Breast epithelium (tissue), 4 donors: ENCODE measurements around the gene PTPN1. TPM values are rescaled to one million over a fixed set of nuclear protein-coding genes. Genes with fewer than 3 reads are reported as not detected.

Source experiments
- DNase-seq, 2 donors: peaks; one replicate each; pipeline ENCODE4 v3.0.0-alpha.2; 2019; ENCODE audit warnings: low spot score in 2 of 2
- H3K27ac ChIP-seq, 2 donors: fragments of 200-600 bp; sonication (generic) in 1 of 2; one replicate each; pipeline ENCODE4 v1.5.1; 2016 to 2019; ENCODE audit warnings: mild to moderate bottlenecking in 1 of 2
- H3K27me3 ChIP-seq, 2 donors: fragments of 200-600 bp; sonication (generic) in 1 of 2; one replicate each; pipeline versions ENCODE4 v1.5.1 to v1.6.0; 2017 to 2019; ENCODE audit warnings: control low read depth in 1 of 2, mild to moderate bottlenecking in 1 of 2
- H3K36me3 ChIP-seq: fragments of 200-600 bp; one replicate; pipeline ENCODE4 v1.5.1; 2019
- H3K4me1 ChIP-seq, 2 donors: fragments of 200-600 bp; sonication (generic); one replicate each; pipeline ENCODE4 v1.5.1; 2016 to 2019; ENCODE audit warnings: control low read depth in 1 of 2
- H3K4me3 ChIP-seq, 3 donors: fragments of 200-600 bp; sonication (generic); 1 replicate in 2 of 3; 2 replicates in 1 of 3; pipeline ENCODE4 v1.5.1; 2016 to 2019; ENCODE audit warnings: mild to moderate bottlenecking in 3 of 3, moderate library complexity in 2 of 3
- H3K9me3 ChIP-seq, 2 donors: fragments of 200-600 bp; sonication (generic) in 1 of 2; one replicate each; pipeline ENCODE4 v1.5.1; 2016 to 2019; ENCODE audit warnings: control low read depth in 1 of 2
- POLR2A ChIP-seq: fragments of 450-650 bp; IDR thresholded peaks from one replicate; pipeline ENCODE4 v1.6.1; 2016; ENCODE audit warnings: antibody characterized with exemption, mild to moderate bottlenecking, moderate library complexity
- POLR2AphosphoS5 ChIP-seq, 3 donors: sonication (generic); formaldehyde crosslinking; IDR thresholded peaks; one replicate each; pipeline ENCODE4 v1.6.1; 2017; ENCODE audit warnings: antibody characterized with exemption in 3 of 3
- intact Hi-C: fragments of 100-400 bp; cut with DNase I; formaldehyde crosslinking; loops from one replicate; pipeline ENCODE4 v1.15.1; 2023; ENCODE audit warnings: low total_unique reads
- total RNA-seq, 3 donors: library from RNA; depleted of rRNA; stranded (reverse); fragments of >200 nt; gene quantifications; one replicate each; pipeline ENCODE4 v1.1.0, GENCODE V29; 2016
- TF ChIP-seq, protein P1 (sequence below), 3 donors: fragments of 450-650 bp; IDR thresholded peaks; one replicate each; pipeline ENCODE4 v1.5.1; 2016 to 2017; ENCODE audit warnings: antibody characterized with exemption in 3 of 3, mild to moderate bottlenecking in 3 of 3, moderate library complexity in 3 of 3

The PTPN1 gene
- total RNA-seq, 3 donors from 2014 or later: 23.8 to 29.2 (median 28.5) TPM

- Histone ChIP-seq H3K36me3 (no peaks in the 10 kb centered on the region), H3K9me3 (no peaks in the 10 kb centered on the region), H3K27me3 (no peaks in the 10 kb centered on the region), H3K27ac (no peak overlapping the region), H3K4me1 (peaks cover 3 to 9% of the 10 kb centered on the region in 2 donors), H3K4me3 (no peak overlapping the region)
- DNase-seq: no peak
- intact Hi-C loops: loop anchor here (2.0 kb wide), 1 partner anchor 278 kb away; no protein-coding TSS in a partner anchor
- TF ChIP-seq, protein P1, sequence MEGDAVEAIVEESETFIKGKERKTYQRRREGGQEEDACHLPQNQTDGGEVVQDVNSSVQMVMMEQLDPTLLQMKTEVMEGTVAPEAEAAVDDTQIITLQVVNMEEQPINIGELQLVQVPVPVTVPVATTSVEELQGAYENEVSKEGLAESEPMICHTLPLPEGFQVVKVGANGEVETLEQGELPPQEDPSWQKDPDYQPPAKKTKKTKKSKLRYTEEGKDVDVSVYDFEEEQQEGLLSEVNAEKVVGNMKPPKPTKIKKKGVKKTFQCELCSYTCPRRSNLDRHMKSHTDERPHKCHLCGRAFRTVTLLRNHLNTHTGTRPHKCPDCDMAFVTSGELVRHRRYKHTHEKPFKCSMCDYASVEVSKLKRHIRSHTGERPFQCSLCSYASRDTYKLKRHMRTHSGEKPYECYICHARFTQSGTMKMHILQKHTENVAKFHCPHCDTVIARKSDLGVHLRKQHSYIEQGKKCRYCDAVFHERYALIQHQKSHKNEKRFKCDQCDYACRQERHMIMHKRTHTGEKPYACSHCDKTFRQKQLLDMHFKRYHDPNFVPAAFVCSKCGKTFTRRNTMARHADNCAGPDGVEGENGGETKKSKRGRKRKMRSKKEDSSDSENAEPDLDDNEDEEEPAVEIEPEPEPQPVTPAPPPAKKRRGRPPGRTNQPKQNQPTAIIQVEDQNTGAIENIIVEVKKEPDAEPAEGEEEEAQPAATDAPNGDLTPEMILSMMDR (IDR thresholded peaks at IDR 0.05): no peak
- TF ChIP-seq POLR2AphosphoS5 (IDR thresholded peaks at IDR 0.05): no peak
These were observed 45.2 kb upstream of the PTPN1 start for GRCh38 chr20:50464725-50465650.

GRCh38 chr20:50467174-50467573, 43.0 kb upstream of the PTPN1 start:
- intact Hi-C loops: no loop called here
- Histone ChIP-seq H3K4me3 (no peak overlapping the region), H3K9me3 (no peaks in the 10 kb centered on the region), H3K36me3 (no peaks in the 10 kb centered on the region), H3K4me1 (no peaks in the 10 kb centered on the region), H3K27me3 (no peaks in the 10 kb centered on the region), H3K27ac (no peak overlapping the region)
- no peak for DNase-seq
- no peak for TF ChIP-seq POLR2A
- TF ChIP-seq, protein P1 (IDR thresholded peaks at IDR 0.05): no peak
- TF ChIP-seq POLR2AphosphoS5 (IDR thresholded peaks at IDR 0.05): no peak

GRCh38 chr20:50467718-50468356, 42.3 kb upstream of the PTPN1 start:
- no peak for DNase-seq
- Histone ChIP-seq H3K27ac (no peak overlapping the region), H3K4me1 (no peaks in the 10 kb centered on the region), H3K36me3 (no peaks in the 10 kb centered on the region), H3K27me3 (no peaks in the 10 kb centered on the region), H3K9me3 (no peaks in the 10 kb centered on the region), H3K4me3 (no peak overlapping the region)
- TF ChIP-seq, protein P1 (IDR thresholded peaks at IDR 0.05): no peak
- TF ChIP-seq POLR2A: no peak
- intact Hi-C loops: no loop called here

DNA sequence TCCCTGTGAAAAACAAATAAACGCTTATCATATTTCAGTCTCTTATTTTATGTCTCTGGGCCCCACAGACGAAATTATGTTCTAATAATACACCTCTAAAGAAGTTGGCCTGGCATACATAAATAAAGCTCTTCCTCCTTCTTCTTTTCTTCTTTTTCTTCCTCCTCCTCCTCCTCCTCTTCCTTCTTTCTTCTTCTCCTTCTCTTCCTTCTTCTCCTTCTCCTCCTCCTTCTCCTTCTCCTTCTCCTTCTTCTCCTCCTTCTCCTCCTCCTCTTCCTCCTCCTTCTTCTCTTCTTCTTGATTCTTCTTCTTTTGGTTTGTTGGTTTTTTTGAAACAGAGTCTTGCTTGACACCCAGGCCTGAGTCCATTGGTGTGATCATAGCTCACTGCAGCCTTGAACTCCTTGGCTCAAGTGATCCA, 41.8 kb upstream of the PTPN1 start:
- intact Hi-C loops: no loop called here
- Histone ChIP-seq H3K36me3 (no peaks in the 10 kb centered on the region), H3K27me3 (no peaks in the 10 kb centered on the region), H3K4me3 (no peak overlapping the region), H3K9me3 (no peaks in the 10 kb centered on the region), H3K4me1 (no peaks in the 10 kb centered on the region), H3K27ac (no peak overlapping the region)
- TF ChIP-seq POLR2AphosphoS5 (IDR thresholded peaks at IDR 0.05) (no peak), POLR2A (no peak)
- TF ChIP-seq, protein P1 (IDR thresholded peaks at IDR 0.05): no peak
- DNase-seq: no peak

GRCh38 chr20:50469176-50469723, 40.9 kb upstream of the PTPN1 start:
- H3K27ac ChIP-seq: no peak overlapping the region
- no peaks in the 10 kb centered on the region for H3K27me3 ChIP-seq
- H3K4me3 ChIP-seq: no peak overlapping the region
- no peak for TF ChIP-seq POLR2A
- no peak for TF ChIP-seq POLR2AphosphoS5 (IDR thresholded peaks at IDR 0.05)
- TF ChIP-seq, protein P1 (IDR thresholded peaks at IDR 0.05): no peak
- H3K4me1 ChIP-seq: no peaks in the 10 kb centered on the region
- intact Hi-C loops: no loop called here
- no peaks in the 10 kb centered on the region for H3K9me3 ChIP-seq
- DNase-seq: no peak
- no peaks in the 10 kb centered on the region for H3K36me3 ChIP-seq
